Measurements from ENCODE around the gene ACTR1B. TPM values are rescaled to one million over a fixed set of nuclear protein-coding genes. Genes with fewer than 3 reads are reported as not detected.
"Not testable (repeated sequence)": the region's sequence is repeated elsewhere in the genome, so short reads cannot be mapped to it uniquely, and the experiment has no call there.

Gene ACTR1B
- total RNA-seq: 10 to 100 TPM; 97.3 to 98.8 TPM

- Mint-ChIP-seq H3K27ac (peak within 1 kb of the TSS; percentile 99), H3K4me1 (peaks cover 34% of the 10 kb centered on the region), H3K4me3 (peak within 1 kb of the TSS; percentile 98), H3K27me3 (no peaks in the 10 kb centered on the region), H3K36me3 (ENCODE audit: low read depth) (peaks cover 20% of the 10 kb centered on the region), H3K9me3 (no peaks in the 10 kb centered on the region)
- peak; percentile 98 for DNase-seq
- CTCF ChIA-PET: interaction anchor here (0.7 to 7.1 kb wide), 12 partner anchors 9 to 75 kb away, joined by 3 to 100 read pairs (median 6); partner anchors contain the start of genes ANKRD36B and COX5B
- POLR2A ChIA-PET: interaction anchor here (0.9 to 7.7 kb wide), 11 partner anchors 9 to 206 kb away, joined by 4 to 259 read pairs (median 11); partner anchors contain the start of genes ANKRD36B, COX5B and ZAP70
These were observed at the start of gene ACTR1B for GRCh38 chr2:97663962-97664635. ACTR1B (minus strand) TSS chr2:97664044; CDS start chr2:97663890, 154 bp downstream.

GRCh38 chr2:97712693-97713295 is 49.0 kb upstream of the ACTR1B start:
- DNase-seq: no peak
- H3K27ac Mint-ChIP-seq: peak overlapping the region; percentile 98
- POLR2A ChIA-PET: interaction anchor here (0.9 to 5.0 kb wide), 13 partner anchors 11 to 123 kb away, joined by 3 to 119 read pairs (median 11); partner anchors contain the start of genes ACTR1B, ANKRD36B and COX5B
- peaks cover 67% of the 10 kb centered on the region for H3K4me1 Mint-ChIP-seq
- peak overlapping the region; percentile 95 for H3K4me3 Mint-ChIP-seq
- no peaks in the 10 kb centered on the region for H3K9me3 Mint-ChIP-seq
- H3K27me3 Mint-ChIP-seq: no peaks in the 10 kb centered on the region
- CTCF ChIA-PET: interaction anchor here (1.0 to 8.8 kb wide), 7 partner anchors 14 to 122 kb away, joined by 3 to 96 read pairs (median 12); partner anchors contain the start of gene C2orf92
- H3K36me3 Mint-ChIP-seq (ENCODE audit: low read depth): peaks cover 44% of the 10 kb centered on the region

DNA sequence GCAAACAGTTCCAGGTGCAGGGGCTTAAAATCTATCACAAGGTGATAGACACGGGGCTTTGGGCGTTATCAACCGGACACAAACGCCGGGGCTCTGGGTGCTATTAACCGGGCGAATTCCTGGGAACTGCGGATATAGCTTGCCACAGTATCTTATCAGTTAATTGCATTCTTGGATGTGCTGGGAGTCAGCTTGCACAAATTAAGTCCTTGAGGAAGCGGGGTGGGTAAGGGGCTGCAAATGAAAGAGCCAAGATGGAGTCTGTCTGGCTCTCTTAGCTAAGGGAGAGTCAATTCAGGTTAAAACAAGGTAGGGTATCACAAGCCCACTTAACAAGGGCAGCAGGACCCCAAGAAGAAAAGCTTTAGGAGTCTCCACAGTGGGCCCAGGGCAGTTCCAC is 48.3 kb upstream of the ACTR1B start:
- H3K9me3 Mint-ChIP-seq, H3K27me3 Mint-ChIP-seq, DNase-seq: not testable (repeated sequence)
- peak overlapping the region; percentile 72 for H3K27ac Mint-ChIP-seq
- POLR2A ChIA-PET: interaction anchor here (0.9 to 5.0 kb wide), 9 partner anchors 10 to 122 kb away, joined by 3 to 119 read pairs (median 12); partner anchors contain the start of genes ACTR1B, ANKRD36B and COX5B
- CTCF ChIA-PET: interaction anchor here (1.6 to 8.8 kb wide), 5 partner anchors 14 to 122 kb away, joined by 3 to 96 read pairs (median 29); partner anchors contain the start of gene C2orf92
- H3K4me3 Mint-ChIP-seq: peak overlapping the region; percentile 95
- H3K36me3 Mint-ChIP-seq (ENCODE audit: low read depth): peaks cover 39% of the 10 kb centered on the region
- peaks cover 61% of the 10 kb centered on the region for H3K4me1 Mint-ChIP-seq

GRCh38 chr2:97711394-97711711 is 47.5 kb upstream of the ACTR1B start:
- Mint-ChIP-seq H3K36me3 (ENCODE audit: low read depth) (peaks cover 32% of the 10 kb centered on the region), H3K27me3 (no peaks in the 10 kb centered on the region), H3K4me1 (peaks cover 54% of the 10 kb centered on the region), H3K27ac (peak overlapping the region; percentile 72), H3K9me3 (no peaks in the 10 kb centered on the region), H3K4me3 (no peak overlapping the region)
- CTCF ChIA-PET: interaction anchor here (0.6 to 8.8 kb wide), 5 partner anchors 8 to 36 kb away, joined by 3 to 96 read pairs (median 29); no protein-coding TSS in a partner anchor
- POLR2A ChIA-PET: interaction anchor here (5.0 kb wide), 1 partner anchor 16 kb away, joined by 27 read pairs; no protein-coding TSS in a partner anchor
- no peak for DNase-seq

GRCh38 chr2:97708608-97709007 is 44.8 kb upstream of the ACTR1B start:
- H3K4me1 Mint-ChIP-seq: peaks cover 37% of the 10 kb centered on the region
- no peaks in the 10 kb centered on the region for H3K9me3 Mint-ChIP-seq
- no peak for DNase-seq
- POLR2A ChIA-PET: interaction anchor here (0.9 to 2.0 kb wide), 3 partner anchors 10 to 33 kb away, joined by 3 to 10 read pairs (median 6); no protein-coding TSS in a partner anchor
- H3K4me3 Mint-ChIP-seq: no peak overlapping the region
- H3K27me3 Mint-ChIP-seq: no peaks in the 10 kb centered on the region
- CTCF ChIA-PET: interaction anchor here (1.0 to 8.8 kb wide), 10 partner anchors 10 to 118 kb away, joined by 3 to 96 read pairs (median 10); no protein-coding TSS in a partner anchor
- H3K36me3 Mint-ChIP-seq (ENCODE audit: low read depth): peaks cover 6% of the 10 kb centered on the region
- no peak overlapping the region for H3K27ac Mint-ChIP-seq

- Mint-ChIP-seq H3K4me3 (no peak overlapping the region), H3K27me3 (no peaks in the 10 kb centered on the region), H3K9me3 (no peaks in the 10 kb centered on the region), H3K27ac (no peak overlapping the region), H3K36me3 (ENCODE audit: low read depth) (peaks cover 2% of the 10 kb centered on the region), H3K4me1 (peaks cover 32% of the 10 kb centered on the region)
- POLR2A ChIA-PET: interaction anchor here (0.9 to 2.0 kb wide), 4 partner anchors 10 to 119 kb away, joined by 3 to 10 read pairs (median 4); partner anchors contain the start of gene ANKRD36B
- CTCF ChIA-PET: interaction anchor here (1.0 to 8.8 kb wide), 6 partner anchors 10 to 117 kb away, joined by 3 to 96 read pairs (median 10); no protein-coding TSS in a partner anchor
- DNase-seq: no peak
These were observed 44.2 kb upstream of the ACTR1B start for GRCh38 chr2:97708048-97708380.

- no peak for DNase-seq
- H3K4me1 Mint-ChIP-seq: peaks cover 27% of the 10 kb centered on the region
- H3K36me3 Mint-ChIP-seq (ENCODE audit: low read depth): peaks cover 2% of the 10 kb centered on the region
- no peaks in the 10 kb centered on the region for H3K9me3 Mint-ChIP-seq
- CTCF ChIA-PET: interaction anchor here (2.0 to 8.8 kb wide), 4 partner anchors 9 to 43 kb away, joined by 7 to 96 read pairs (median 29); no protein-coding TSS in a partner anchor
- H3K27ac Mint-ChIP-seq: no peak overlapping the region
- no peak overlapping the region for H3K4me3 Mint-ChIP-seq
- POLR2A ChIA-PET: interaction anchor here (0.5 to 2.0 kb wide), 4 partner anchors 11 to 118 kb away, joined by 3 to 10 read pairs (median 4); partner anchors contain the start of gene ANKRD36B
- no peaks in the 10 kb centered on the region for H3K27me3 Mint-ChIP-seq
These were observed 43.7 kb upstream of the ACTR1B start for GRCh38 chr2:97707362-97708047.

DNA sequence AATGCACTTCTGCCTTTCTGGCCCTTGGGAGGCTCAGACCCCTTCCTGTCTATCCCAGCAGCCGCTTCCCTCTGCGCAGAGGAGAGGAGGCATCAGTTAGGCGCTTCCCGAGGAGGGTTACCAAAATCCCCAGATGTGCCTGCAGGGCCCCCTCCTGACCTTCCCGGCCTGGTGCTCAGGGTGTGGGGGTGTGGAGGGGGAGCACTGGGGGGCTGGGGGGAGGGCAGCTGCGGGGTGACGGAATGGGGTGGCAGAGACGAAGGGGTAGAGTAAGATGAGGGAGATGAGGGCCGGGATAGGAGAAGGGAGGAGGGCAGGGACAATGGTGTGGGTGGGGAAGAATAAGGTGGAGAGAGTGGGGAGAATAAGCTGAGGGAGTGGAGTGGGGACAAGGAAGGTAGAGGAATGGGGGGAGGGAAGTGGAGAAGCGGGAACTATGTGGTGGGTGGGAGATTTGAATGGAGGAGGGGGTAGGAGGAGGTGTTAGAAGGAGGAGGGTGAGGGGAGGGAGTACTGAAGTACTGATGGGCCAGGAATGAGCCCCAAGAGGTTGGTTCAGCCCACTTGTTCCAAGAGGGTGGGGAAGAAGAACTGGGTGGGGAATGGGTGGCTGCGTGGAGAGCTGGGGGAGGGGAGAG is 43.0 kb upstream of the ACTR1B start:
- Mint-ChIP-seq H3K27ac (no peak overlapping the region), H3K36me3 (ENCODE audit: low read depth) (peaks cover 2% of the 10 kb centered on the region), H3K4me1 (peaks cover 20% of the 10 kb centered on the region), H3K4me3 (no peak overlapping the region), H3K9me3 (no peaks in the 10 kb centered on the region), H3K27me3 (no peaks in the 10 kb centered on the region)
- ChIA-PET CTCF (interaction anchor here (1.0 to 2.0 kb wide), 3 partner anchors 12 to 35 kb away, joined by 4 to 7 read pairs (median 4); no protein-coding TSS in a partner anchor), POLR2A (interaction anchor here (0.5 to 2.0 kb wide), 3 partner anchors 12 to 117 kb away, joined by 3 to 6 read pairs (median 3); partner anchors contain the start of gene ANKRD36B)
- no peak for DNase-seq

DNA sequence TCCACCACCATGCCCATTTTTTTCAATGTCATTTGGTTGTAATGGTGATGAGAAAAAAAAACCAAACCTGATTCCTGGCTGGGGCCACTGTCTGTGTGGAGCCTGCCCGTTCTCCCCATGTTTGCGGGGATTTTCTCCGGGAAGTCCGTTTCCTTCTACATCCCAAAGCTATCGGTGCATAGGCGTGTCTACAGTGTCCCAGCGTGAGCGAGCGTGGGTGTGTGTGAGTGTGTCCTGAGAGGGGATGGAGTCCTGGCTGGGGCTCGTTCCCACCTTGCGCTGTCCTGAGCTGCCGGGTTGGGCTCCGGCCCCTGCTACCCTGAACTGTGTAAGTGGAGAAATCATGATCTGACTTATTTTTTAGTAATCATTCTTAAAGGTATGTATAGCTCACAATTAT is 42.3 kb upstream of the ACTR1B start:
- no peaks in the 10 kb centered on the region for H3K9me3 Mint-ChIP-seq
- no peaks in the 10 kb centered on the region for H3K27me3 Mint-ChIP-seq
- no peak overlapping the region for H3K4me3 Mint-ChIP-seq
- no peak for DNase-seq
- H3K36me3 Mint-ChIP-seq (ENCODE audit: low read depth): peaks cover 2% of the 10 kb centered on the region
- H3K4me1 Mint-ChIP-seq: peaks cover 13% of the 10 kb centered on the region
- ChIA-PET POLR2A (no interaction called here), CTCF (interaction anchor here (1.0 to 1.5 kb wide), 3 partner anchors 12 to 49 kb away, joined by 3 to 4 read pairs (median 4); no protein-coding TSS in a partner anchor)
- H3K27ac Mint-ChIP-seq: no peak overlapping the region

DNA sequence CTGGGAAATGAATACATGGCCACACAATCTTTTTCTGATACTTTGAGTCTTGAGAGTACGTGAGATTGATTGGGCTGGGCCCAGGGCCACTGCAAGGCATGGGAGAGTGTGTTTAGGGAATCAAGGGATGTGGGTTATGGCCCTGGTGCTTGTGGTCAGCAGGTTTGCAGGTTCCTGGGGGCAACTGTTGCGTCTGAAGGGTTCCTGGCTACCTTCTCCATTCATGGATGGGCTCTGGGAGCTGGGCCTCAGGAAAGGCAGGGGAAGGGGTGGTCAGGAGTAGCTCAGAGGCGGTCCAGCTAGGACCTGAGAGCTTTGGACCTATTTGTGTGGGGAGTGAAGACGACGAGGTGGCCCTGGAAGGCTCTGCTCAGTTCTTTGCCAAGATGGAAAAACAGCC is 41.1 kb upstream of the ACTR1B start:
- no peak for DNase-seq
- Mint-ChIP-seq H3K27me3 (no peaks in the 10 kb centered on the region), H3K36me3 (ENCODE audit: low read depth) (peaks cover under 1% of the 10 kb centered on the region), H3K4me1 (peaks cover 6% of the 10 kb centered on the region), H3K4me3 (no peak overlapping the region), H3K9me3 (no peaks in the 10 kb centered on the region), H3K27ac (no peak overlapping the region)
- CTCF ChIA-PET: interaction anchor here (1.5 kb wide), 1 partner anchor 50 kb away, joined by 3 read pairs; no protein-coding TSS in a partner anchor
- POLR2A ChIA-PET: interaction anchor here (1.3 kb wide), 1 partner anchor 114 kb away, joined by 3 read pairs; no protein-coding TSS in a partner anchor

- POLR2A ChIA-PET: no interaction called here
- Mint-ChIP-seq H3K27ac (no peak overlapping the region), H3K4me1 (peaks cover 3% of the 10 kb centered on the region), H3K9me3 (no peaks in the 10 kb centered on the region), H3K4me3 (no peak overlapping the region), H3K36me3 (ENCODE audit: low read depth) (no peaks in the 10 kb centered on the region), H3K27me3 (no peaks in the 10 kb centered on the region)
- no peak for DNase-seq
- CTCF ChIA-PET: no interaction called here
These were observed 39.9 kb upstream of the ACTR1B start for GRCh38 chr2:97703741-97704140.
